Measurements from ENCODE around the gene ARFRP1. TPM values are rescaled to one million over a fixed set of nuclear protein-coding genes. Genes with fewer than 3 reads are reported as not detected.

ARFRP1 gene
- total and polyA plus RNA-seq, 2 of the 13 experiments (the other 11 are each of a cell fraction or from before 2014, with no cell fraction given): 32.0 to 51.1 TPM

DNA sequence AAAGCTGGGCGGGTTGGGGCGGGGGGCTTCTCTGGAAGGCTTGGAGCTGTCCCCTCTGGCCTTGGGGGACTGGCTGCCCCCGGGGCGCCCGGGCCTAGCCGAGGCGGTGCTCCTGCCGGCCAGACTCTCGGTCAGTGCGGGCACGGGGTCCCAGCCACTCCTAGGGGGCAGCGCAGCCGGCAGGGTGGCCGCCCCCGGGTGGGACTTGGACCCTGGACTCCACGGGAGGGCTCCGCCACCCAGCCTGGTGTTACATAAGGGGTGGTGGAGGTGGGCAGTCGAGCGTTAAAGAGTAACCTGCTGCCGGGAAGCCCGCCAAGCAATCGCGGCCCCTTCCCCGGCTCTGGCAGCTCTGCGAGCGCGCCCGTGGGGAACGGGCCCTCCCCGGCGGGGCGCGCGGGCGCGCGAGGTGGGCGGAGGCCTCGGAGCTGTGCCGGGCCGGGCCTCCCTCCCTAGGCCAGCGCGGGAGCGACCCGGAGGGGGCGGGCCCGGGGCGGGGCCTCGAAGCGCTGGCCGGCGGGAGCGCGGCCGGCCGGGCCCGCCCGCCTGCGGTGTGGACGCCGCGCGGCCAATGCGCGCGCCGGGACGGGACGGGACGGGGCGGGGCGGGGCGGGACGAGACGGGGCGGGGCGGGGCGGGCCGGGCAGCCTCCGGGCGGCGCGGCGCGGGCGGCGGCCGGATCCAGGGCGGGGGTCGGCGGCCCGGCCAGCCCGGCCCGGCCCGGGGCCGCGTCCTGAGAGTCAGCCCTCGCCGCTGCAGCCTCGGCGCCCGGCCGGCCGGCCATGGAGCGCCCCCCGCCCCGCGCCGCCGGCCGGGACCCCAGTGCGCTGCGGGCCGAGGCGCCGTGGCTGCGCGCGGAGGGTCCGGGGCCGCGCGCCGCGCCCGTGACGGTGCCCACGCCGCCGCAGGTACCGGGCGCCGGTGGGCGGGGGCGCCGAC is 31.6 kb upstream of the ARFRP1 start, which contains the start of gene SLC2A4RG (continued):
- TF ChIP-seq, protein P1, sequence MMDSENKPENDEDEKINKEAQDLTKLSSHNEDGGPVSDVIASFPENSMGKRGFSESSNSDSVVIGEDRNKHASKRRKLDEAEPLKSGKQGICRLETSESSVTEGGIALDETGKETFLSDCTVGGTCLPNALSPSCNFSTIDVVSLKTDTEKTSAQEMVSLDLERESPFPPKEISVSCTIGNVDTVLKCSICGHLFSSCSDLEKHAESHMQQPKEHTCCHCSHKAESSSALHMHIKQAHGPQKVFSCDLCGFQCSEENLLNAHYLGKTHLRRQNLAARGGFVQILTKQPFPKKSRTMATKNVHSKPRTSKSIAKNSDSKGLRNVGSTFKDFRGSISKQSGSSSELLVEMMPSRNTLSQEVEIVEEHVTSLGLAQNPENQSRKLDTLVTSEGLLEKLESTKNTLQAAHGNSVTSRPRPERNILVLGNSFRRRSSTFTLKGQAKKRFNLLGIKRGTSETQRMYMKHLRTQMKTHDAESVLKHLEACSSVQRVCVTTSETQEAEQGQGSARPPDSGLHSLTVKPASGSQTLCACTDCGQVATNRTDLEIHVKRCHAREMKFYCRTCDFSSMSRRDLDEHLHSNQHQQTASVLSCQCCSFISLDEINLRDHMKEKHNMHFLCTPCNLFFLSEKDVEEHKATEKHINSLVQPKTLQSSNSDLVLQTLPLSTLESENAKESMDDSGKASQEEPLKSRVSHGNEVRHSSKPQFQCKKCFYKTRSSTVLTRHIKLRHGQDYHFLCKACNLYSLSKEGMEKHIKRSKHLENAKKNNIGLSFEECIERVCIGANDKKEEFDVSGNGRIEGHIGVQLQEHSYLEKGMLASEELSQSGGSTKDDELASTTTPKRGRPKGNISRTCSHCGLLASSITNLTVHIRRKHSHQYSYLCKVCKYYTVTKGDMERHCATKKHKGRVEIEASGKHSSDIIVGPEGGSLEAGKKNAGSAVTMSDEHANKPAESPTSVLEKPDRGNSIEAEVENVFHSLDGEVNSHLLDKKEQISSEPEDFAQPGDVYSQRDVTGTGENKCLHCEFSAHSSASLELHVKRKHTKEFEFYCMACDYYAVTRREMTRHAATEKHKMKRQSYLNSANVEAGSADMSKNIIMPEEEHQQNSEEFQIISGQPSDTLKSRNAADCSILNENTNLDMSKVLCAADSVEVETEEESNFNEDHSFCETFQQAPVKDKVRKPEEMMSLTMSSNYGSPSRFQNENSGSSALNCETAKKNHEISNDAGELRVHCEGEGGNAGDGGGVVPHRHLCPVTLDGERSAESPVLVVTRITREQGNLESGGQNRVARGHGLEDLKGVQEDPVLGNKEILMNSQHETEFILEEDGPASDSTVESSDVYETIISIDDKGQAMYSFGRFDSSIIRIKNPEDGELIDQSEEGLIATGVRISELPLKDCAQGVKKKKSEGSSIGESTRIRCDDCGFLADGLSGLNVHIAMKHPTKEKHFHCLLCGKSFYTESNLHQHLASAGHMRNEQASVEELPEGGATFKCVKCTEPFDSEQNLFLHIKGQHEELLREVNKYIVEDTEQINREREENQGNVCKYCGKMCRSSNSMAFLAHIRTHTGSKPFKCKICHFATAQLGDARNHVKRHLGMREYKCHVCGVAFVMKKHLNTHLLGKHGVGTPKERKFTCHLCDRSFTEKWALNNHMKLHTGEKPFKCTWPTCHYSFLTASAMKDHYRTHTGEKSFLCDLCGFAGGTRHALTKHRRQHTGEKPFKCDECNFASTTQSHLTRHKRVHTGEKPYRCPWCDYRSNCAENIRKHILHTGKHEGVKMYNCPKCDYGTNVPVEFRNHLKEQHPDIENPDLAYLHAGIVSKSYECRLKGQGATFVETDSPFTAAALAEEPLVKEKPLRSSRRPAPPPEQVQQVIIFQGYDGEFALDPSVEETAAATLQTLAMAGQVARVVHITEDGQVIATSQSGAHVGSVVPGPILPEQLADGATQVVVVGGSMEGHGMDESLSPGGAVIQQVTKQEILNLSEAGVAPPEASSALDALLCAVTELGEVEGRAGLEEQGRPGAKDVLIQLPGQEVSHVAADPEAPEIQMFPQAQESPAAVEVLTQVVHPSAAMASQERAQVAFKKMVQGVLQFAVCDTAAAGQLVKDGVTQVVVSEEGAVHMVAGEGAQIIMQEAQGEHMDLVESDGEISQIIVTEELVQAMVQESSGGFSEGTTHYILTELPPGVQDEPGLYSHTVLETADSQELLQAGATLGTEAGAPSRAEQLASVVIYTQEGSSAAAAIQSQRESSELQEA (CRISPR knock-in tag; IDR thresholded peaks at IDR 0.05; ENCODE audit: not compliant biosample characterization): peak; percentile 88
- TF ChIP-seq ZKSCAN8 (CRISPR knock-in tag; IDR thresholded peaks at IDR 0.05; ENCODE audit: borderline replicate concordance) (peak; percentile 81; the same call in 1 of the 2 replicates), ZNF232 (CRISPR knock-in tag; IDR thresholded peaks at IDR 0.05; ENCODE audit: borderline replicate concordance) (peak; percentile 89; the same call in 1 of the 2 replicates), HMGA1 (CRISPR knock-in tag; conservative IDR thresholded peaks at IDR 0.05) (no peak), ZNF790 (CRISPR knock-in tag; IDR thresholded peaks at IDR 0.05; ENCODE audit: borderline replicate concordance) (no peak; the same call in 1 of the 2 replicates), STAT5B (CRISPR knock-in tag; IDR thresholded peaks at IDR 0.05) (no peak; the same call in 1 of the 2 replicates), NCOA2 (CRISPR knock-in tag; IDR thresholded peaks at IDR 0.05) (peak; percentile 86), MAZ (IDR thresholded peaks at IDR 0.05; ENCODE audit: borderline replicate concordance, low read depth, low read length) (peak; percentile 93), MAZ (CRISPR knock-in tag; IDR thresholded peaks at IDR 0.05; ENCODE audit: low read depth) (peak; percentile 97)
- TF ChIP-seq, protein P2, sequence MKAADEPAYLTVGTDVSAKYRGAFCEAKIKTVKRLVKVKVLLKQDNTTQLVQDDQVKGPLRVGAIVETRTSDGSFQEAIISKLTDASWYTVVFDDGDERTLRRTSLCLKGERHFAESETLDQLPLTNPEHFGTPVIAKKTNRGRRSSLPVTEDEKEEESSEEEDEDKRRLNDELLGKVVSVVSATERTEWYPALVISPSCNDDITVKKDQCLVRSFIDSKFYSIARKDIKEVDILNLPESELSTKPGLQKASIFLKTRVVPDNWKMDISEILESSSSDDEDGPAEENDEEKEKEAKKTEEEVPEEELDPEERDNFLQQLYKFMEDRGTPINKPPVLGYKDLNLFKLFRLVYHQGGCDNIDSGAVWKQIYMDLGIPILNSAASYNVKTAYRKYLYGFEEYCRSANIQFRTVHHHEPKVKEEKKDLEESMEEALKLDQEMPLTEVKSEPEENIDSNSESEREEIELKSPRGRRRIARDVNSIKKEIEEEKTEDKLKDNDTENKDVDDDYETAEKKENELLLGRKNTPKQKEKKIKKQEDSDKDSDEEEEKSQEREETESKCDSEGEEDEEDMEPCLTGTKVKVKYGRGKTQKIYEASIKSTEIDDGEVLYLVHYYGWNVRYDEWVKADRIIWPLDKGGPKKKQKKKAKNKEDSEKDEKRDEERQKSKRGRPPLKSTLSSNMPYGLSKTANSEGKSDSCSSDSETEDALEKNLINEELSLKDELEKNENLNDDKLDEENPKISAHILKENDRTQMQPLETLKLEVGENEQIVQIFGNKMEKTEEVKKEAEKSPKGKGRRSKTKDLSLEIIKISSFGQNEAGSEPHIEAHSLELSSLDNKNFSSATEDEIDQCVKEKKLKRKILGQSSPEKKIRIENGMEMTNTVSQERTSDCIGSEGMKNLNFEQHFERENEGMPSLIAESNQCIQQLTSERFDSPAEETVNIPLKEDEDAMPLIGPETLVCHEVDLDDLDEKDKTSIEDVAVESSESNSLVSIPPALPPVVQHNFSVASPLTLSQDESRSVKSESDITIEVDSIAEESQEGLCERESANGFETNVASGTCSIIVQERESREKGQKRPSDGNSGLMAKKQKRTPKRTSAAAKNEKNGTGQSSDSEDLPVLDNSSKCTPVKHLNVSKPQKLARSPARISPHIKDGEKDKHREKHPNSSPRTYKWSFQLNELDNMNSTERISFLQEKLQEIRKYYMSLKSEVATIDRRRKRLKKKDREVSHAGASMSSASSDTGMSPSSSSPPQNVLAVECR (CRISPR knock-in tag; IDR thresholded peaks at IDR 0.05; ENCODE audit: borderline replicate concordance): peak; percentile 93
- TF ChIP-seq, protein P3, sequence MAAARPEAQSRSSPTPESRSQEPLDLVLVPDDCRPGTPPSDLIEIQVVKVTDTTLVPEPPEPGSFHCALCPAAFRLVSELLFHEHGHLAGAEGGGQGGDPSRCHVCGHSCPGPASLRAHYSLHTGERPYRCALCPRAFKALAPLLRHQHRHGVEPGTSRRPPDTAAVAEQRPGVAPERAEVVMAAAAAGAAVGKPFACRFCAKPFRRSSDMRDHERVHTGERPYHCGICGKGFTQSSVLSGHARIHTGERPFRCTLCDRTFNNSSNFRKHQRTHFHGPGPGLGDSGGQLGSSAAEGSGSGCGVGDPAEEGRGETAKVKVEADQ (CRISPR knock-in tag; IDR thresholded peaks at IDR 0.05; ENCODE audit: borderline replicate concordance): no peak; the same call in 1 of the 2 replicates
- TF ChIP-seq, protein P4, sequence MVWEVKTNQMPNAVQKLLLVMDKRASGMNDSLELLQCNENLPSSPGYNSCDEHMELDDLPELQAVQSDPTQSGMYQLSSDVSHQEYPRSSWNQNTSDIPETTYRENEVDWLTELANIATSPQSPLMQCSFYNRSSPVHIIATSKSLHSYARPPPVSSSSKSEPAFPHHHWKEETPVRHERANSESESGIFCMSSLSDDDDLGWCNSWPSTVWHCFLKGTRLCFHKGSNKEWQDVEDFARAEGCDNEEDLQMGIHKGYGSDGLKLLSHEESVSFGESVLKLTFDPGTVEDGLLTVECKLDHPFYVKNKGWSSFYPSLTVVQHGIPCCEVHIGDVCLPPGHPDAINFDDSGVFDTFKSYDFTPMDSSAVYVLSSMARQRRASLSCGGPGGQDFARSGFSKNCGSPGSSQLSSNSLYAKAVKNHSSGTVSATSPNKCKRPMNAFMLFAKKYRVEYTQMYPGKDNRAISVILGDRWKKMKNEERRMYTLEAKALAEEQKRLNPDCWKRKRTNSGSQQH (CRISPR knock-in tag; IDR thresholded peaks at IDR 0.05; ENCODE audit: low read depth): peak; percentile 42; the same call in 1 of the 2 replicates
